Ureter (tissue), 1 donor: ENCODE measurements around the gene ACOT11. TPM values are rescaled to one million over a fixed set of nuclear protein-coding genes. Genes with fewer than 3 reads are reported as not detected.

ENCODE experiments used
- DNase-seq: peaks from one replicate; pipeline ENCODE4 v3.0.0-alpha.2; 2020; ENCODE audit warnings: low spot score
- total RNA-seq: library from RNA; stranded (reverse); gene quantifications from one replicate; pipeline ENCODE4 v1.2.4, GENCODE V29; 2023
- donor health status: DM: yes; HTN: yes; CAD: no.

The ACOT11 gene
- total RNA-seq, 1 donor from 2014 or later = 53.7 TPM

- DNase-seq = no peak
Observed at GRCh38 chr1:54585181-54586066, 37.4 kb downstream of the ACOT11 start.

GRCh38 chr1:54588377-54588776 lies 40.3 kb downstream of the ACOT11 start:
- no peak for DNase-seq

- DNase-seq = no peak
Observed at GRCh38 chr1:54591127-54591756, 43.2 kb downstream of the ACOT11 start.

GRCh38 chr1:54593571-54594160 lies 45.6 kb downstream of the ACOT11 start:
- DNase-seq = no peak

- no peak for DNase-seq
Observed at GRCh38 chr1:54594463-54594862, 46.4 kb downstream of the ACOT11 start.

- no peak for DNase-seq
Observed at GRCh38 chr1:54595956-54596498, 48.0 kb downstream of the ACOT11 start.

- DNase-seq = no peak
Observed at GRCh38 chr1:54596756-54597155, 48.7 kb downstream of the ACOT11 start.

GRCh38 chr1:54597455-54598030 lies 49.5 kb downstream of the ACOT11 start:
- DNase-seq = no peak

GRCh38 chr1:54599211-54599823 lies 51.3 kb downstream of the ACOT11 start:
- DNase-seq = no peak

GRCh38 chr1:54600947-54601721 lies 53.1 kb downstream of the ACOT11 start:
- DNase-seq = no peak

- no peak for DNase-seq
Observed at GRCh38 chr1:54601730-54602129, 53.7 kb downstream of the ACOT11 start.

- DNase-seq = no peak
Observed at GRCh38 chr1:54602554-54602953, 54.5 kb downstream of the ACOT11 start.

GRCh38 chr1:54603241-54603640 lies 55.2 kb downstream of the ACOT11 start:
- DNase-seq = no peak

GRCh38 chr1:54604051-54604450 lies 56.0 kb downstream of the ACOT11 start:
- no peak for DNase-seq

GRCh38 chr1:54604572-54605370 lies 56.7 kb downstream of the ACOT11 start:
- no peak for DNase-seq

GRCh38 chr1:54606096-54606989 lies 58.3 kb downstream of the ACOT11 start:
- DNase-seq = no peak

GRCh38 chr1:54606990-54607325 lies 58.9 kb downstream of the ACOT11 start:
- DNase-seq = no peak

GRCh38 chr1:54607821-54608565 lies 60.0 kb downstream of the ACOT11 start:
- DNase-seq = no peak
